ENCODE results near the gene TMEM184A. TPM values are rescaled to one million over a fixed set of nuclear protein-coding genes. Genes with fewer than 3 reads are reported as not detected.

The TMEM184A gene
- total RNA-seq, 4 donors from 2014 or later: 55.0 to 234 (median 112) TPM

DNA sequence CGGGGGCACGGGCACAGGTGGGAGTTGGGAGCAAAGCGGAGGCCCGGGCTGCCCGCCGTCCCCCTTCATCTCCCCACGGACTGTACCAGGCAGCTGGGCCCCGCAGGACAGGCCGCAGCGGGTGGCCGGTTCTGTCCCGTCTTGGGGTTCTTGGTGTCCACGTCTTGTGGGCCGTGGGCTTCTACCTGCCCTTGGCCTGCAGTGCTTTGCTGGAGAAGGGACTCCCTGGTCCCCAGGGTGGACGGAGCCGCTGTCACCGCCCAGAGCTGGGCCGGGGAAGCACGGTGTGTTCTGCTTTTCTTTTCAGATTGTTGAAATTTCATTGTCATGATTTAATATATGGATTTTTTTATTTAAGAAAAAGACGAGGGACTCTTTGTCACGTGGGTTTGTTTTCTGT, 13.7 kb downstream of the TMEM184A start:
- peaks cover 44% of the 10 kb centered on the region for H3K4me1 ChIP-seq
- H3K9me3 ChIP-seq: no peaks in the 10 kb centered on the region
- peaks cover 41% of the 10 kb centered on the region for H3K36me3 ChIP-seq
- no peaks in the 10 kb centered on the region for H3K27me3 ChIP-seq
- no peak overlapping the region for H3K4me3 ChIP-seq
- peak in 1 of 2 donors; percentile 64 for DNase-seq (ENCODE audit: low spot score in 2 of 2)
- no peak overlapping the region for H3K27ac ChIP-seq
- WGBS: 93% methylated on average over 21 of the region's 21 CpGs
- no peak for TF ChIP-seq POLR2A (IDR thresholded peaks at IDR 0.05)
- no peak for TF ChIP-seq POLR2AphosphoS5 (IDR thresholded peaks at IDR 0.05)
- TF ChIP-seq, protein P1, sequence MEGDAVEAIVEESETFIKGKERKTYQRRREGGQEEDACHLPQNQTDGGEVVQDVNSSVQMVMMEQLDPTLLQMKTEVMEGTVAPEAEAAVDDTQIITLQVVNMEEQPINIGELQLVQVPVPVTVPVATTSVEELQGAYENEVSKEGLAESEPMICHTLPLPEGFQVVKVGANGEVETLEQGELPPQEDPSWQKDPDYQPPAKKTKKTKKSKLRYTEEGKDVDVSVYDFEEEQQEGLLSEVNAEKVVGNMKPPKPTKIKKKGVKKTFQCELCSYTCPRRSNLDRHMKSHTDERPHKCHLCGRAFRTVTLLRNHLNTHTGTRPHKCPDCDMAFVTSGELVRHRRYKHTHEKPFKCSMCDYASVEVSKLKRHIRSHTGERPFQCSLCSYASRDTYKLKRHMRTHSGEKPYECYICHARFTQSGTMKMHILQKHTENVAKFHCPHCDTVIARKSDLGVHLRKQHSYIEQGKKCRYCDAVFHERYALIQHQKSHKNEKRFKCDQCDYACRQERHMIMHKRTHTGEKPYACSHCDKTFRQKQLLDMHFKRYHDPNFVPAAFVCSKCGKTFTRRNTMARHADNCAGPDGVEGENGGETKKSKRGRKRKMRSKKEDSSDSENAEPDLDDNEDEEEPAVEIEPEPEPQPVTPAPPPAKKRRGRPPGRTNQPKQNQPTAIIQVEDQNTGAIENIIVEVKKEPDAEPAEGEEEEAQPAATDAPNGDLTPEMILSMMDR (IDR thresholded peaks at IDR 0.05): no peak
- no peak for TF ChIP-seq EP300 (IDR thresholded peaks at IDR 0.05)

GRCh38 chr7:1541431-1542162, 14.4 kb downstream of the TMEM184A start:
- Histone ChIP-seq H3K4me3 (no peak overlapping the region), H3K4me1 (peaks cover 48% of the 10 kb centered on the region), H3K27me3 (no peaks in the 10 kb centered on the region), H3K27ac (no peak overlapping the region), H3K9me3 (no peaks in the 10 kb centered on the region), H3K36me3 (peaks cover 41% of the 10 kb centered on the region)
- no peak for TF ChIP-seq EP300 (IDR thresholded peaks at IDR 0.05)
- TF ChIP-seq, protein P1 (IDR thresholded peaks at IDR 0.05): no peak
- no peak for TF ChIP-seq POLR2A (IDR thresholded peaks at IDR 0.05)
- no peak for TF ChIP-seq POLR2AphosphoS5 (IDR thresholded peaks at IDR 0.05)
- DNase-seq (ENCODE audit: low spot score in 2 of 2): peak in 1 of 2 donors; percentile 64
- 86% methylated on average over 24 of the region's 33 CpGs for WGBS

DNA sequence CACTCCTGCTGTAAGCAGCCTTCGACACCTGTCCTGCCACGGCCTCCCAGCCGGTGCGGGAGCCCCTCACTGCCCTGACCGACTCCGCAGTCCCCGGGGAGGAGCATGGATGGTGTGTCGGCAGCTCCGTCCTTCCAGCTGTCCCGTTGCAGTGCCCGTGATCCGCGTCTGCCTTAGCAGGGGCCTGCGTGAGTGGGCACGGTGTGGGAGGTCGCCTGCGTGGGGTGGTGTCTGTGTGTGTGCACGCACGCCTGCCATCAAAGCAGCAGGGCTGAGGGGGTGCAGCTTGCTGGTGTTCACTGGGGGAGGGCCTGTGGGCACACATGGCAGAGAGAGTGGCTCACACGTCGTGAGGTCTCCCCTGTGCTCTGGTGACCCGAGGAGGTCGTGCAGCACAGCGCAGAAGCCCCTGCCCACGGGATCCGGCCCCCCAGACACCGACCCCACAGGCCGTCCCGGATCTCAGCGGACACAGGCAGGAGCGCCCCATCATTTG, 15.2 kb downstream of the TMEM184A start:
- Histone ChIP-seq H3K36me3 (peaks cover 43% of the 10 kb centered on the region), H3K4me1 (peaks cover 53% of the 10 kb centered on the region), H3K4me3 (no peak overlapping the region), H3K27ac (no peak overlapping the region), H3K9me3 (no peaks in the 10 kb centered on the region), H3K27me3 (no peaks in the 10 kb centered on the region)
- TF ChIP-seq EP300 (IDR thresholded peaks at IDR 0.05) (no peak), POLR2AphosphoS5 (IDR thresholded peaks at IDR 0.05) (no peak), POLR2A (IDR thresholded peaks at IDR 0.05) (no peak)
- TF ChIP-seq, protein P1 (IDR thresholded peaks at IDR 0.05): no peak
- peak in 1 of 2 donors; percentile 73 for DNase-seq (ENCODE audit: low spot score in 2 of 2)
- WGBS: 93% methylated on average over 24 of the region's 31 CpGs

DNA sequence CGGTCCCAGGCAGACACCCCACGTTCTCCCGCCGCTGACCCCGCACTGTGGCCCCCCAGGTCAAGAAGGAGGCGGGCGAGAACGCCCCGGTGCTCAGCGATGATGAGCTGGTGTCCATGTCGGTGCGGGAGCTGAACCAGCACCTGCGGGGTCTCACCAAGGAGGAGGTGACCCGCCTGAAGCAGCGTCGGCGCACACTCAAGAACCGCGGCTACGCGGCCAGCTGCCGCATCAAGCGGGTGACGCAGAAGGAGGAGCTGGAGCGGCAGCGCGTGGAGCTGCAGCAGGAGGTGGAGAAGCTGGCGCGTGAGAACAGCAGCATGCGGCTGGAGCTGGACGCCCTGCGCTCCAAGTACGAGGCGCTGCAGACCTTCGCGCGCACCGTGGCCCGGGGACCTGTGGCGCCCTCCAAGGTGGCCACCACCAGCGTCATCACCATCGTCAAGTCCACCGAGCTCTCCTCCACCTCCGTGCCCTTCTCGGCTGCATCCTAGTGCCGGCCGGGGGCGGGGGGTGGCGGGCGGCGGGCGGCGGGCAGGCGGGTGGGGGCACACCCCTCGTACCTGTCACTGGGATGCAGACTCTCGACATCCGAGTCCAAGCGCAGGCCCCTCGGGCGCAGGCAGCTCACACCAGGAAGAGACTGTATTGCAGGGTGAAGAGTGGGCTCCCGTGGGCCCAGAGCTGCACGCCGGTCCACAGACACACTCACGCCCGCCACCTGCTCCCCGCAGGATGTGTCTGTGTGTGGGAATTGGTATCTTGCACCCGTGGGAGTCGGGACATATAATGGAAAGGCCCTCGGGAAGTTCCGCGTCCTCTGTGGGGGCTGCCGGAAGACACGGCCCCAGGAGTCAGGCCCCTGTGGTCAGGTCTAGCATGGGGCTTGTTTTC, 15.9 kb downstream of the TMEM184A start:
- Histone ChIP-seq H3K4me3 (no peak overlapping the region), H3K9me3 (no peaks in the 10 kb centered on the region), H3K4me1 (peaks cover 53% of the 10 kb centered on the region), H3K27ac (no peak overlapping the region), H3K36me3 (peaks cover 46% of the 10 kb centered on the region), H3K27me3 (no peaks in the 10 kb centered on the region)
- peak in 1 of 2 donors; percentile 64 for DNase-seq (ENCODE audit: low spot score in 2 of 2)
- TF ChIP-seq EP300 (IDR thresholded peaks at IDR 0.05): no peak
- TF ChIP-seq POLR2A (IDR thresholded peaks at IDR 0.05): no peak
- TF ChIP-seq POLR2AphosphoS5 (IDR thresholded peaks at IDR 0.05): no peak
- TF ChIP-seq, protein P1 (IDR thresholded peaks at IDR 0.05): no peak
- WGBS: 98% methylated on average over 34 of the region's 73 CpGs
